Erythroblast (primary cell): ENCODE measurements around the gene AEBP1.

Experiments used
- GATA1 ChIP-seq: IDR thresholded peaks from 2 replicates; pipeline ENCODE4 v1.6.1; 2011; ENCODE audit warnings: low read depth, mild to moderate bottlenecking, control low read depth, low read length, moderate library complexity
- POLR2A ChIP-seq: IDR thresholded peaks from 2 replicates; pipeline ENCODE4 v1.6.1; 2011; ENCODE audit warnings: mild to moderate bottlenecking, low read length

- TF ChIP-seq POLR2A, result no peak
- no peak for TF ChIP-seq GATA1
These were observed 40.6 kb upstream of the AEBP1 start for GRCh38 chr7:44063547-44063893.
